Measurements from ENCODE around the gene FRMD4A. TPM values are rescaled to one million over a fixed set of nuclear protein-coding genes. Genes with fewer than 3 reads are reported as not detected.
A peak's percentile ranks its signal among the peaks of the same experiment; 100 is the strongest.

Gene FRMD4A
- total and polyA plus RNA-seq, 2 of the 4 experiments (the other 2 are of a cell fraction): 30.3 to 68.8 TPM

DNA sequence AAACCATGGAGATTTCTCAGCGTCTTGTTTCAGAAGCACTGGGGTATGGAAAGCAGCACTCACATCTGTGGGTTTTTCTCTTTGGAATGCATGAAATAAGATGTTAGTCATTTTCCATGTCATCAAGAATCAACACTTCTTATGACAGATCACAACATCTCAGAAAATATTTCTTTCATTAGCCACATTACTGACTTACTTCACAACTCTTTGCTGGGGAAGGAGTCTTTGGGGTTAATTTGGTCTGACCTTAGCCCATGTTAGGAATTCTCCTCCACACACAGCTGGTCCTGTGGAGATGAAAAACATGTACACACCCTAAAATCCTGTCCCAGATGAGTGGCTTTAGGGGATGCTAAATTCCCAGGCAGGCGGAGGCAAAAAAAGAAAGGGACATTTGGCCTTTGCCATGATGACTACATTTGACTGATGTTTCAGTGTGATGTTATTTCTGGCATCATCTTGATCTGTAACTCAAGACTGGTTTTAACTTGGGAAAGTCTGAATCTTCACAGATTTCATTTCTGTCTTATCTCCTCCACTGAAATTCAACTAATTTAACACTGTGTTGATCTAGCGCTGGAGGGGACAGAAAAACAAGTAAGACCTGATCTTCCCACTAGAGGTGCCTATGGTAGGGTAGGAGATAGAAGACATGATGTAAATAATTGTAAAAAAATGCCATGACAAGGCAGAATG is 380.7 kb downstream of the FRMD4A start (continued):
- TF ChIP-seq USF2 (IDR thresholded peaks at IDR 0.05; ENCODE audit: low read depth, low read length): no peak
- TF ChIP-seq NFE2L2 (IDR thresholded peaks at IDR 0.05; ENCODE audit: low read depth, low read length): no peak

- Histone ChIP-seq H2BK5ac (ENCODE audit: low read depth, low read length, poor library complexity, severe bottlenecking) (no peak overlapping the region), H4K91ac (ENCODE audit: insufficient read depth, low read depth, low read length) (peak overlapping the region; percentile 68), H3K4me2 (ENCODE audit: low read depth, low read length) (peak overlapping the region; percentile 34; the same call in 1 of the 2 replicates), H2AK5ac (ENCODE audit: low read depth, low read length) (peak overlapping the region; percentile 64; the same call in 1 of the 2 replicates), H3K14ac (replicated peaks; ENCODE audit: low read depth, low read length) (peak overlapping the region; percentile 8), H4K8ac (ENCODE audit: low read depth in 2 of 2, low read length in 2 of 2) (peak overlapping the region; percentile 3 to 64; a peak in 3 of 4 replicates), H3K79me1 (ENCODE audit: low read depth in 1 of 2, low read length in 2 of 2) (peaks cover 0 to 21% of the 10 kb centered on the region in 2 experiments; a peak in 2 of 4 replicates), H2BK120ac (ENCODE audit: low read depth, low read length) (peak overlapping the region; percentile 66; the same call in 1 of the 2 replicates), H3K9me1 (ENCODE audit: insufficient read depth, low read length) (peaks cover 18% of the 10 kb centered on the region), H3K9ac (ENCODE audit: low read depth, low read length) (no peak overlapping the region), H4K20me1 (ENCODE audit: insufficient read depth, low read length) (no peaks in the 10 kb centered on the region), H3K4ac (ENCODE audit: low read depth, low read length) (peak overlapping the region; percentile 67), H3K4me3 (ENCODE audit: insufficient read depth, low read depth, low read length) (no peak overlapping the region), H2BK20ac (ENCODE audit: low read depth, low read length) (peak overlapping the region; percentile 74; the same call in 1 of the 2 replicates), H3K9me3 (ENCODE audit: control insufficient read depth, insufficient read depth, low read length) (no peaks in the 10 kb centered on the region), H3K56ac (ENCODE audit: extremely low read depth, insufficient read depth, low read length) (no peak overlapping the region; the same call in 1 of the 2 replicates), H3K4me1 (ENCODE audit: control insufficient read depth, insufficient read depth, low read length) (peaks cover 19% of the 10 kb centered on the region), H3K18ac (ENCODE audit: low read depth, low read length) (peak overlapping the region; percentile 39), H2AFZ (replicated peaks; ENCODE audit: low read length, poor library complexity) (peak overlapping the region; percentile 15), H2BK15ac (ENCODE audit: low read depth, low read length) (peak overlapping the region; percentile 96; the same call in 2 of the 3 replicates), H4K5ac (ENCODE audit: low read depth, low read length) (peak overlapping the region; percentile 37; the same call in 1 of the 2 replicates), H2AK9ac (replicated peaks; ENCODE audit: low read depth, low read length, poor library complexity) (no peak overlapping the region), H3K27me3 (ENCODE audit: control insufficient read depth, insufficient read depth, low read length) (no peaks in the 10 kb centered on the region), H3K36me3 (ENCODE audit: control insufficient read depth, insufficient read depth, low read length) (no peaks in the 10 kb centered on the region), H3K23ac (ENCODE audit: low read depth, low read length) (peak overlapping the region; percentile 71; the same call in 1 of the 2 replicates), H3K27ac (ENCODE audit: insufficient read depth, low read length) (no peak overlapping the region)
- no peak for DNase-seq
- ChIA-PET POLR2A (ENCODE audit: unreplicated experiment) (interaction anchor here (0.5 kb wide), 1 partner anchor 54 kb away, joined by 6 read pairs; no protein-coding TSS in a partner anchor), CTCF (interaction anchor here (0.5 kb wide), 1 partner anchor 159 kb away, joined by 3 read pairs; no protein-coding TSS in a partner anchor)
- ATAC-seq (ENCODE audit: low read depth): peak; percentile 13; the same call in 1 of the 2 replicates
- intact Hi-C loops (cut with micrococcal nuclease): no loop called here
- dilution Hi-C loops (cut with HindIII; ENCODE audit: low sequenced_read_pairs, unreplicated experiment): no loop called here
- BruUV-seq (replicated peaks): no TSS peak
- in situ Hi-C loops (cut with MboI; ENCODE audit: low sequenced_read_pairs): no loop called here
- WGBS, 2 experiments (ENCODE audit: extremely low coverage in 2 of 2, insufficient read length in 1 of 2): 71% methylated on average over 1 of the region's 5 CpGs; no CpG with 5 or more reads in 1 of the 2 experiments
- TF ChIP-seq RCOR1 (IDR thresholded peaks at IDR 0.05; ENCODE audit: insufficient replicate concordance, low read length) (no peak), BHLHE40 (IDR thresholded peaks at IDR 0.05; ENCODE audit: low read depth, low read length) (no peak), CEBPB (IDR thresholded peaks at IDR 0.05; ENCODE audit: low read depth, low read length) (no peak), RAD21 (IDR thresholded peaks at IDR 0.05; ENCODE audit: low read length) (no peak), POLR2A (IDR thresholded peaks at IDR 0.05; ENCODE audit: low read depth, low read length) (no peak), USF2 (IDR thresholded peaks at IDR 0.05; ENCODE audit: low read depth, low read length) (no peak), MXI1 (IDR thresholded peaks at IDR 0.05; ENCODE audit: borderline replicate concordance, low read depth, low read length) (no peak), FOS (IDR thresholded peaks at IDR 0.05; ENCODE audit: low read depth, low read length) (no peak), NFE2L2 (IDR thresholded peaks at IDR 0.05; ENCODE audit: low read depth, low read length) (no peak), SMC3 (IDR thresholded peaks at IDR 0.05; ENCODE audit: low read depth, low read length) (no peak)
- TF ChIP-seq, protein P1, sequence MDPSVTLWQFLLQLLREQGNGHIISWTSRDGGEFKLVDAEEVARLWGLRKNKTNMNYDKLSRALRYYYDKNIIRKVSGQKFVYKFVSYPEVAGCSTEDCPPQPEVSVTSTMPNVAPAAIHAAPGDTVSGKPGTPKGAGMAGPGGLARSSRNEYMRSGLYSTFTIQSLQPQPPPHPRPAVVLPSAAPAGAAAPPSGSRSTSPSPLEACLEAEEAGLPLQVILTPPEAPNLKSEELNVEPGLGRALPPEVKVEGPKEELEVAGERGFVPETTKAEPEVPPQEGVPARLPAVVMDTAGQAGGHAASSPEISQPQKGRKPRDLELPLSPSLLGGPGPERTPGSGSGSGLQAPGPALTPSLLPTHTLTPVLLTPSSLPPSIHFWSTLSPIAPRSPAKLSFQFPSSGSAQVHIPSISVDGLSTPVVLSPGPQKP (IDR thresholded peaks at IDR 0.05; ENCODE audit: borderline replicate concordance, low read depth, low read length): no peak
These were observed 384.6 kb downstream of the FRMD4A start for GRCh38 chr10:13946209-13946460.

All from IMR-90 (cell line).